C4-2B (cell line): ENCODE results near the gene LRPAP1.
"Not testable (repeated sequence)": the region's sequence is repeated elsewhere in the genome, so short reads cannot be mapped to it uniquely, and the experiment has no call there.

ENCODE experiments used
- H3K27ac ChIP-seq: fragments of 450-650 bp; 2 replicates; pipeline ENCODE4 v1.5.1; 2017
- CTCF ChIP-seq: fragments of 450-650 bp; conservative IDR thresholded peaks from 2 replicates; pipeline ENCODE4 v1.5.1; 2017; ENCODE audit warnings: mild to moderate bottlenecking
- ZFX ChIP-seq: fragments of 450-650 bp; IDR thresholded peaks from 2 replicates; pipeline ENCODE4 v1.6.1; 2017

LRPAP1 gene

GRCh38 chr4:3512719-3513118 is 19.5 kb downstream of the LRPAP1 start:
- TF ChIP-seq CTCF: no peak
- no peak for TF ChIP-seq ZFX
- H3K27ac ChIP-seq: no peak overlapping the region

DNA sequence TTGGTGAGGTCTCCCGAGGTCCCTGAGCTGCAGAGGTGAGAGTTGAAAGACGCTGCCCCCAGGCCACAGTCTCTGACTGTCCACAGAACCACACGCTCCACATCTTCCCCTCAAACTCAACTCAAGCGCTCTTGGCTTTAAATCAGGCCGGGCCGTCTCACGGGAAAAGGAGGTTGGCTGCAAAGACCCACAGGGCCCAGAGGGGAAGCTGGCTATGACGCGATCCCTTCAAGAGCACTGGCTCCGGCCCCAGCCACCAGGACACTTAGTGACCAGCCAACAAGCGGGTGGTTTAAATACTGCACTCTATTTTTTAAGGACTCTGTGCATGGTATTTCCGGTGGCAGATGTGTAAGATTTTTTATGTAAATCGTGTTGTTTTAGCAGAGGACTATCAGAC is 19.9 kb downstream of the LRPAP1 start:
- H3K27ac ChIP-seq: no peak overlapping the region
- TF ChIP-seq ZFX (no peak), CTCF (no peak)

- H3K27ac ChIP-seq: not testable (repeated sequence)
Measured at GRCh38 chr4:3511601-3512000, 20.6 kb downstream of the LRPAP1 start.

DNA sequence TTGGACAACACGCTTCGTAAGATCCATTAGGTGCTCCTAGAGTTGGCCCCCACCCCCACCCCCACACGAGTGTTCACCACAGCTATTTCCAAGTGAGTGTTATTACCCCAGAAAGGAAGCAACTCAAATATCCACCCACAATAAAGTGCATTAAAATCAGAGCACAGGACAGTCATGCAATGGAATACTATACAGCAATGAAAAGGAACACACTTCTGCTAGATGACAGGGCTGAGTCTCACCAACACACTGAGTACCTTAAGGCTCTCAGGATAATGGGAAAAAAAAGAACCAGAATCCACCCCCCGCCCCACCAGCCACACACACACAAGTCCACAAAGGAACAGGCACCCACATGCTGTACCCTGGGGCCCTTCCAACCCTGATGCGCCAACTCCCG is 21.0 kb downstream of the LRPAP1 start:
- TF ChIP-seq CTCF (no peak), ZFX (no peak)
- H3K27ac ChIP-seq: no peak overlapping the region

DNA sequence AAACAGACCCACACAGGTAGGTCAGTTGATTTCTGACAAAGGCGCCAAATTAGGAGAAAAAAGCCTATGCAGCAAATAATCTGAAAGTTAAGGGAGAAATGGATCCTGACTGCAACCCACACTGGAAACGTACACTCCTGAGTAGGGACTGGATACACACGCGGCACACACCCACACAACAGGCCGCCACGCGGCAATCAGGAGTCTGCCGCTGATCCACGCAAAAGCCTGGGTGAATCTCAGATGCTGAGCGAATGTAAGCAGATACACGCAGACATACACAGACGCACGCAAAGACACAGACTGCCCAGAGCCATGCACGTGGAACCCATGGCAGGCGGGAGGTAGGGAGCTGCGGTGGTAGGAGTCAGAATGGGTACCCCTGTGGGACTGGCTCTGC is 21.7 kb downstream of the LRPAP1 start:
- no peak overlapping the region for H3K27ac ChIP-seq
- TF ChIP-seq CTCF (no peak), ZFX (no peak)

DNA sequence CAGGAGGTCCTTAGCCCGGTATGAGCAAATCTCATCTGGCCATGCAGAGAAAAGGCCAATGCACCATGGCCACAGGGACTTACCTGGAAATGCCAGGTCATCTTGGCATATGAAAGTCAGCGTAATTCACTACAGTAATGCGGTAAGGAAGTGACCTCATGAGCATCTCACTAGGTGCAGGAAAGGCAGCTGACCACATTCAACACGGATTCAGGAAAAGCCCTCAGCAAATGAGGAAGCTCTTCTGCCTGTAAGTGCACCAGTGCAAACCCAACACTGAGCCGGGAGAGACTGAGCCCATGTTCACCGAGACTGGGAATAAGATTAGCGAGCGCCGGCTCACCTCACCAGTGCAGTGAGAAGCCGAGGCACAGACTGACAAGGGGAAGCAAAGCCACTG is 23.7 kb downstream of the LRPAP1 start:
- TF ChIP-seq CTCF: no peak
- H3K27ac ChIP-seq: no peak overlapping the region

- no peak for TF ChIP-seq ZFX
- TF ChIP-seq CTCF: no peak
- no peak overlapping the region for H3K27ac ChIP-seq
Measured at GRCh38 chr4:3505231-3505630, 27.0 kb downstream of the LRPAP1 start.

DNA sequence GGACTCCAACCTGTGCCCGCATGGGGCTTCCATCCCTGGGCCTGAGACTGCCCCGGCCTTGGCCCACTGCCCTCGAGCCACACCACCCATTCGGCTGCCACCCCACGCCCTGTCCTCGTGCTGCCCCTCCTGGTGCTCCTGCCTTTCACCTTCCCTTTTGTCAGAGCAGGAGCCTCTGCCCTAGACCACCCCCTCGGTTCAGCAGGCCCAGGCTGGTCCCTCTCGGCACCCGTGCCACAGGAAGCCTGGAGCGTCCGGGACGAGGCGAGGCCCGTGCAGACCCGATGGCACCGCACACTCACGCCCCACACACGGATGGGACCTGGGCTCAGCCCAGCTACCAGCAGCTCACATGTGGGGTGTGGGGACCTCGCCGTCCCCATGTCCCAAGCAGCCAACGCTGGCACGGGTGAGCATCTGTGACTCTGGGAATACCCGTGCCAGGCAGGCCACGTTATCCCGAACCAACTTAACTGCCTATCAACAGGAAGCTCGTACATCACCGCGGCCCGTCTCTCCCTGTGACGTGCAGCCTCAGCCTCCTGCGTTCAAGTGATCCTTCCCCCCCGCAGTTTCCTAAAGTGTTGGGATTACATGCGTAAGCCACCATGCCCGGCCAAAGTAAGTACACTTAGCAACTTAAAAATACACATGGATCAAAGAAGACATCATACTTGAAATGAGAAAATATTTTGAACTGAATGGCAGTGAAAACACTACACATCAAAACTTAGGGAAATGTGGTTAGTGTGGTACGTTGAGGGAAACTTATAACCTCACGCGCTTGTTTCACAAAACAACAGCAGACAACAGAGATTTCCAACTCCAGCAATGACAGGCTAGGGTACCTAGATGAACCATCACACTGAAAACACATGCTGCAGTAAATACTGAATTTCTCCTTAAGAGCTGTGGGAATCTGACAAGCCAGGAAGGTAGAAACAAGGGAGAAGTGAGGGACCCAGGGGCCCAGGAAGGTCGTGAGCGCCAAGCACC is 29.0 kb downstream of the LRPAP1 start:
- TF ChIP-seq ZFX (no peak), CTCF (no peak)
- H3K27ac ChIP-seq: no peak overlapping the region
